Panc1 (cell line): ENCODE results near the gene CLDN3. TPM values are rescaled to one million over a fixed set of nuclear protein-coding genes. Genes with fewer than 3 reads are reported as not detected.
A peak's percentile ranks its signal among the peaks of the same experiment; 100 is the strongest.

ENCODE experiments used
- ATAC-seq: fragments of 200-7000 bp; cut with Tn5 transposase; 2 replicates; pipeline ENCODE4 v1.9.1; 2020; ENCODE audit warnings: mild to moderate bottlenecking, moderate library complexity
- BruUV-seq: library from RNA; stranded (reverse); fragments of 400-500 nt; replicated peaks from 2 replicates; lab custom pipeline; 2021; lab: Mats Ljungman, UMichigan
- CTCF ChIA-PET: fragments of 300-600 bp; sonication (Branson Sonifier 250); formaldehyde crosslinking; loops from one replicate; lab custom pipeline; 2022; ENCODE audit warnings: antibody characterized with exemption; lab: Charles Lee
- POLR2A ChIA-PET: fragments of 300-600 bp; sonication (Branson Sonifier 250); formaldehyde crosslinking; loops from one replicate; lab custom pipeline; 2022; ENCODE audit warnings: antibody characterized with exemption; lab: Charles Lee
- DNase-seq: peaks from one replicate; pipeline ENCODE4 v3.0.0-alpha.2; 2010; ENCODE audit warnings: low read depth, low spot score
- H3K27ac ChIP-seq: 2 replicates; pipeline ENCODE4 v1.5.1; 2011; ENCODE audit warnings: mild to moderate bottlenecking, low read length, inconsistent platforms
- H3K27me3 ChIP-seq: fragments of 200-500 bp; sonication (Bioruptor generic); 2 replicates; pipeline ENCODE4 v1.6.0; 2014; ENCODE audit warnings: low read length, inconsistent platforms; ENCODE audit not compliant: control insufficient read depth, insufficient read depth
- H3K36me3 ChIP-seq: fragments of 200-500 bp; sonication (Bioruptor generic); 2 replicates; pipeline ENCODE4 v1.5.1; 2014; ENCODE audit warnings: inconsistent platforms, mild to moderate bottlenecking, low read length, moderate library complexity; ENCODE audit not compliant: control insufficient read depth, insufficient read depth
- H3K4me1 ChIP-seq: 2 replicates; pipeline ENCODE4 v1.5.1; 2011; ENCODE audit warnings: inconsistent platforms, mild to moderate bottlenecking, low read length, moderate library complexity; ENCODE audit not compliant: control insufficient read depth, insufficient read depth
- H3K4me3 ChIP-seq, 2 experiments: 2 replicates each; pipeline ENCODE4 v1.5.1; 2011 to 2012; ENCODE audit warnings: low read depth in 2 of 2, low read length in 2 of 2, mild to moderate bottlenecking in 2 of 2, inconsistent platforms in 1 of 2, moderate library complexity in 1 of 2
- H3K9me3 ChIP-seq: fragments of 200-500 bp; sonication (Bioruptor generic); 2 replicates; pipeline ENCODE4 v1.5.1; 2014; ENCODE audit warnings: low read depth, mild to moderate bottlenecking, inconsistent platforms, low read length, moderate library complexity; ENCODE audit not compliant: control insufficient read depth, insufficient read depth
- POLR2AphosphoS5 ChIP-seq: IDR thresholded peaks from 2 replicates; pipeline ENCODE4 v1.6.1; 2012; ENCODE audit warnings: mild to moderate bottlenecking, low read depth, low read length, moderate library complexity
- SIN3A ChIP-seq: IDR thresholded peaks from 2 replicates; pipeline ENCODE4 v1.6.1; 2012; ENCODE audit warnings: low read depth, mild to moderate bottlenecking, low read length, moderate library complexity, borderline replicate concordance; ENCODE audit not compliant: insufficient read depth
- TCF7L2 ChIP-seq: IDR thresholded peaks from 2 replicates; pipeline ENCODE4 v1.6.1; 2011; ENCODE audit warnings: mild to moderate bottlenecking, low read depth, low read length, inconsistent platforms
- in situ Hi-C: cut with HindIII; loops from 2 replicates; pipeline ENCODE4 v1.10.0; 2016; ENCODE audit warnings: low sequenced_read_pairs, low pct_unique_long_range_greater_than_20kb
- intact Hi-C: fragments of 100-400 bp; cut with micrococcal nuclease; formaldehyde crosslinking; loops from one replicate; pipeline ENCODE4 v1.10.0; 2022; ENCODE audit not compliant: unreplicated experiment
- total RNA-seq: library from RNA; stranded (reverse); gene quantifications from one replicate; pipeline ENCODE4 v1.2.1, GENCODE V29; 2021; ENCODE audit not compliant: unreplicated experiment
- TF ChIP-seq, protein P1 (sequence below), 2 experiments: IDR thresholded peaks; 2 replicates each; pipeline ENCODE4 v1.6.1; 2011 to 2012; ENCODE audit warnings: low read depth in 2 of 2, control low read depth in 1 of 2, low read length in 1 of 2, mild to moderate bottlenecking in 1 of 2, moderate library complexity in 1 of 2; ENCODE audit not compliant: insufficient read depth in 1 of 2
- TF ChIP-seq, protein P2 (sequence below): fragments of 450-650 bp; IDR thresholded peaks from 2 replicates; pipeline ENCODE4 v1.5.1; 2017; ENCODE audit warnings: mild to moderate bottlenecking

Gene CLDN3
- total RNA-seq, 1 experiment from 2014 or later = 16.8 TPM

DNA sequence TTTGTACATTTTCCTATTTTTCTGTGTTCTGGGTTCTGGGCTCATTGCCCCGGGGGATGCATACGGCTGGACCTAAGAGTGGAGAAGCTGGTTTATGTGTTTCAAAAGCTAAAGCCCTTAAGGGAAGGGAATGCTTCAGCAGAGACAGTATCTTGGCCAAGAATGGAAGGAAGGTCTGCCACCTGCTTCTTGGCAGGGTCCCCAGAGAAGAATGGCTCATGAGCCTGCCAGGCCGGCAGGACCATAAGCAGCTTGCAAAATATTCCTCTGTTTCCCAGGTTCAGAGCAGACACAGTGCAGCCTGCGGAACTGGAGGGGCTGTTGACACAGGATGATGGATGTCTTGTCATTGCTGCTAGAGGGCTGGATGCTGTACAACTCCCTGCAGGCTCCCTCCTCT lies 23.7 kb downstream of the CLDN3 start:
- Histone ChIP-seq H3K36me3 (no peaks in the 10 kb centered on the region), H3K9me3 (no peaks in the 10 kb centered on the region), H3K27me3 (no peaks in the 10 kb centered on the region), H3K27ac (peak overlapping the region; percentile 57), H3K4me3 (no peak overlapping the region), H3K4me1 (peaks cover 24% of the 10 kb centered on the region)
- in situ Hi-C loops (no loop called here), intact Hi-C loops (no loop called here)
- CTCF ChIA-PET = no interaction called here
- POLR2A ChIA-PET = interaction anchor here (0.7 kb wide), 1 partner anchor 48 kb away, joined by 5 read pairs; no protein-coding TSS in a partner anchor
- ATAC-seq (no peak), DNase-seq (no peak)
- no peak for TF ChIP-seq POLR2AphosphoS5
- no peak for TF ChIP-seq SIN3A
- TF ChIP-seq TCF7L2 = no peak
- TF ChIP-seq, protein P1, sequence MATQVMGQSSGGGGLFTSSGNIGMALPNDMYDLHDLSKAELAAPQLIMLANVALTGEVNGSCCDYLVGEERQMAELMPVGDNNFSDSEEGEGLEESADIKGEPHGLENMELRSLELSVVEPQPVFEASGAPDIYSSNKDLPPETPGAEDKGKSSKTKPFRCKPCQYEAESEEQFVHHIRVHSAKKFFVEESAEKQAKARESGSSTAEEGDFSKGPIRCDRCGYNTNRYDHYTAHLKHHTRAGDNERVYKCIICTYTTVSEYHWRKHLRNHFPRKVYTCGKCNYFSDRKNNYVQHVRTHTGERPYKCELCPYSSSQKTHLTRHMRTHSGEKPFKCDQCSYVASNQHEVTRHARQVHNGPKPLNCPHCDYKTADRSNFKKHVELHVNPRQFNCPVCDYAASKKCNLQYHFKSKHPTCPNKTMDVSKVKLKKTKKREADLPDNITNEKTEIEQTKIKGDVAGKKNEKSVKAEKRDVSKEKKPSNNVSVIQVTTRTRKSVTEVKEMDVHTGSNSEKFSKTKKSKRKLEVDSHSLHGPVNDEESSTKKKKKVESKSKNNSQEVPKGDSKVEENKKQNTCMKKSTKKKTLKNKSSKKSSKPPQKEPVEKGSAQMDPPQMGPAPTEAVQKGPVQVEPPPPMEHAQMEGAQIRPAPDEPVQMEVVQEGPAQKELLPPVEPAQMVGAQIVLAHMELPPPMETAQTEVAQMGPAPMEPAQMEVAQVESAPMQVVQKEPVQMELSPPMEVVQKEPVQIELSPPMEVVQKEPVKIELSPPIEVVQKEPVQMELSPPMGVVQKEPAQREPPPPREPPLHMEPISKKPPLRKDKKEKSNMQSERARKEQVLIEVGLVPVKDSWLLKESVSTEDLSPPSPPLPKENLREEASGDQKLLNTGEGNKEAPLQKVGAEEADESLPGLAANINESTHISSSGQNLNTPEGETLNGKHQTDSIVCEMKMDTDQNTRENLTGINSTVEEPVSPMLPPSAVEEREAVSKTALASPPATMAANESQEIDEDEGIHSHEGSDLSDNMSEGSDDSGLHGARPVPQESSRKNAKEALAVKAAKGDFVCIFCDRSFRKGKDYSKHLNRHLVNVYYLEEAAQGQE (IDR thresholded peaks at IDR 0.05; ENCODE audit: insufficient read depth in 1 of 2, low read depth in 2 of 2, low read length in 1 of 2) = no peak
- TF ChIP-seq, protein P2, sequence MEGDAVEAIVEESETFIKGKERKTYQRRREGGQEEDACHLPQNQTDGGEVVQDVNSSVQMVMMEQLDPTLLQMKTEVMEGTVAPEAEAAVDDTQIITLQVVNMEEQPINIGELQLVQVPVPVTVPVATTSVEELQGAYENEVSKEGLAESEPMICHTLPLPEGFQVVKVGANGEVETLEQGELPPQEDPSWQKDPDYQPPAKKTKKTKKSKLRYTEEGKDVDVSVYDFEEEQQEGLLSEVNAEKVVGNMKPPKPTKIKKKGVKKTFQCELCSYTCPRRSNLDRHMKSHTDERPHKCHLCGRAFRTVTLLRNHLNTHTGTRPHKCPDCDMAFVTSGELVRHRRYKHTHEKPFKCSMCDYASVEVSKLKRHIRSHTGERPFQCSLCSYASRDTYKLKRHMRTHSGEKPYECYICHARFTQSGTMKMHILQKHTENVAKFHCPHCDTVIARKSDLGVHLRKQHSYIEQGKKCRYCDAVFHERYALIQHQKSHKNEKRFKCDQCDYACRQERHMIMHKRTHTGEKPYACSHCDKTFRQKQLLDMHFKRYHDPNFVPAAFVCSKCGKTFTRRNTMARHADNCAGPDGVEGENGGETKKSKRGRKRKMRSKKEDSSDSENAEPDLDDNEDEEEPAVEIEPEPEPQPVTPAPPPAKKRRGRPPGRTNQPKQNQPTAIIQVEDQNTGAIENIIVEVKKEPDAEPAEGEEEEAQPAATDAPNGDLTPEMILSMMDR = no peak
- no TSS peak for BruUV-seq

DNA sequence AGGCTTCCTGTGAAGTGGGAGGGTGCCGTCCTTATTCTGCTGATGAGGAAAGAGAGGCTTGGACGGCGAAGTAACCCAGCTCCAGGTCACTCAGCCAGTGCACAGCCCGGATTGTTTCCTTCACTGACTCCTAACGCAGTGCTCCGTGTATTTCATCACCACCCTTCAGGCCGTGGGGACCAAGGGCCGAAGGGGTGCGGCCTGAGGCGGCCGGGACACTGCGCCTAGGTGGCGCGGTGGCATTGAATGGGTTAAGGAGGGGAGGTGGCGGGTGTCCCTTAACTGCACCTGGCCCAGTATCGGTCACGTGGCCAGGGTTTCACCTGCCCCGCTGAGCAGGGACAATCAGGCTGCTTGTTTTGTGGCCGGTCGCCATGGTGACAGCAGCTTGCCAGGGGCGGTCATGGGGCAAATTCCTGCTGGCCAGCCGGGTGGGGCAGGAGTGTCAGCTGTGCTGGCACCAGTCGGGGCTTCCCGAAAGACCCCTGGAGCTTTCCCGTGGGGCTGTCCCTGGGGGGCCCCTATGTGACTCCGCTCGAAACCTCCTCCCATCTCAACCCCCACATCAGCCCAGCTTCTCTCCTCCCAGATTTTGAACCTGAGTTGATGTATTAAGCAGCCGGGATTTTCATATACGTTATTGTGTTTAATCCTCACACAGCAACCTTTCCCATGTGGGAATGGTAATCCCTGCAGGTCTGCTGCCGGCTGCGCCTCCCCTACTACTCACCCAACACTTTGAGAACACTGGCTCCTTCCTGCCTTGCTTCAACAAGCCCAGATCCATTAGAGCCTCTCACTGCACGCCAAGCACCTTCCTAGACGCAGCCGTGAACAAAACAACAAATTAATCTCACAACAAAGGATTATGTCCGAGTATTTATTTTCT lies 27.1 kb downstream of the CLDN3 start:
- H3K36me3 ChIP-seq = no peaks in the 10 kb centered on the region; the same call in 1 of the 2 replicates
- BruUV-seq = no TSS peak
- H3K27me3 ChIP-seq = no peaks in the 10 kb centered on the region

More for the DNA sequence above, 27.1 kb downstream of the CLDN3 start:
- ATAC-seq (peak; percentile 19), DNase-seq (no peak)
- Histone ChIP-seq H3K4me3 (peak overlapping the region in 1 of 2 experiments; percentile 5; a peak in 2 of 4 replicates), H3K27ac (peak overlapping the region; percentile 74), H3K9me3 (no peaks in the 10 kb centered on the region), H3K4me1 (peaks cover 40% of the 10 kb centered on the region)
- CTCF ChIA-PET = interaction anchor here (0.5 kb wide), 1 partner anchor 73 kb away, joined by 3 read pairs; no protein-coding TSS in a partner anchor
- TF ChIP-seq, protein P1 (IDR thresholded peaks at IDR 0.05; ENCODE audit: insufficient read depth in 1 of 2, low read depth in 2 of 2, low read length in 1 of 2) = no peak
- TF ChIP-seq TCF7L2 (no peak), POLR2AphosphoS5 (no peak), SIN3A (no peak)
- TF ChIP-seq, protein P2 = no peak
- in situ Hi-C loops (no loop called here), intact Hi-C loops (loop anchor here (2.0 kb wide), 1 partner anchor 112 kb away; no protein-coding TSS in a partner anchor)
- POLR2A ChIA-PET = interaction anchor here (0.6 kb wide), 1 partner anchor 217 kb away, joined by 3 read pairs; no protein-coding TSS in a partner anchor
